K562 (cell line): ENCODE measurements around the gene FH. TPM values are rescaled to one million over a fixed set of nuclear protein-coding genes. Genes with fewer than 3 reads are reported as not detected.
A peak's percentile ranks its signal among the peaks of the same experiment; 100 is the strongest.

Experiments
- CREB1 ChIP-seq, 2 experiments: sonication (generic) in 1 of 2; formaldehyde crosslinking in 1 of 2; IDR thresholded peaks; 2 replicates each; pipeline versions ENCODE4 v1.6.1 to v1.8.0; 2012 to 2022; ENCODE audit warnings: inconsistent platforms in 1 of 2, mild to moderate bottlenecking in 1 of 2, missing genetic modification reagents in 1 of 2, moderate library complexity in 1 of 2
- CTCF ChIP-seq, 3 experiments: IDR thresholded peaks in 2 of 3; conservative IDR thresholded peaks in 1 of 3; 2 replicates each; pipeline ENCODE4 v1.5.1; 2011 to 2012; ENCODE audit warnings: low read length in 3 of 3, mild to moderate bottlenecking in 3 of 3, control low read depth in 2 of 3, improper control_type of control experiment in 1 of 3, inconsistent platforms in 1 of 3, low read depth in 1 of 3, mixed read lengths in 1 of 3, moderate library complexity in 1 of 3; ENCODE audit not compliant: insufficient read depth in 2 of 3
- DMBX1 ChIP-seq: fragments of 250-450 bp; sonication (Bioruptor Pico); IDR thresholded peaks from 2 replicates; pipeline ENCODE4 v1.8.0; 2022; ENCODE audit warnings: inconsistent platforms, mild to moderate bottlenecking, moderate library complexity, borderline replicate concordance
- E4F1 ChIP-seq: fragments of 250-450 bp; sonication (Bioruptor Pico); IDR thresholded peaks from 2 replicates; pipeline ENCODE4 v1.5.0; 2021; ENCODE audit warnings: mild to moderate bottlenecking, borderline replicate concordance
- FIP1L1 ChIP-seq: fragments of 200-400 bp; formaldehyde crosslinking; IDR thresholded peaks from 2 replicates; pipeline ENCODE4 v1.6.1; 2018; ENCODE audit warnings: mild to moderate bottlenecking, low read depth, low read length; ENCODE audit not compliant: poor library complexity, severe bottlenecking
- HMGN3 ChIP-seq: IDR thresholded peaks from 2 replicates; pipeline ENCODE4 v1.6.1; 2011; ENCODE audit warnings: borderline replicate concordance, low read depth, mild to moderate bottlenecking, mixed read lengths, low read length; ENCODE audit not compliant: insufficient read length; ENCODE audit errors: extremely low read depth
- JUNB ChIP-seq: fragments of 450-650 bp; formaldehyde crosslinking; conservative IDR thresholded peaks from 2 replicates; pipeline ENCODE4 v1.4.0; 2020; ENCODE audit warnings: mild to moderate bottlenecking
- KDM1A ChIP-seq, 2 experiments: fragments of 450-650 bp; IDR thresholded peaks; 2 replicates each; pipeline ENCODE4 v1.6.1; 2016; ENCODE audit warnings: mild to moderate bottlenecking in 2 of 2
- LEF1 ChIP-seq: fragments of 450-650 bp; IDR thresholded peaks from 2 replicates; pipeline ENCODE4 v1.6.1; 2016; ENCODE audit warnings: mild to moderate bottlenecking
- MEIS2 ChIP-seq: fragments of 450-650 bp; IDR thresholded peaks from 2 replicates; pipeline ENCODE4 v1.6.1; 2014; ENCODE audit warnings: mild to moderate bottlenecking; ENCODE audit not compliant: partially characterized antibody
- PTBP1 ChIP-seq: fragments of 200-400 bp; formaldehyde crosslinking; IDR thresholded peaks from 2 replicates; pipeline ENCODE4 v1.6.1; 2017; ENCODE audit warnings: low read depth, low read length
- RCOR1 ChIP-seq, 2 experiments: IDR thresholded peaks; 2 replicates each; pipeline ENCODE4 v1.6.1; 2012; ENCODE audit warnings: low read depth in 2 of 2, low read length in 2 of 2, borderline replicate concordance in 1 of 2, improper control_type of control experiment in 1 of 2
- SPI1 ChIP-seq: IDR thresholded peaks from 2 replicates; pipeline ENCODE4 v1.6.1; 2011; ENCODE audit warnings: low read depth, low read length, control low read depth, borderline replicate concordance
- SRSF9 ChIP-seq: fragments of 200-400 bp; formaldehyde crosslinking; IDR thresholded peaks from 2 replicates; pipeline ENCODE4 v1.6.1; 2017; ENCODE audit warnings: low read depth, low read length, borderline replicate concordance
- ZNF217 ChIP-seq: sonication (generic); formaldehyde crosslinking; IDR thresholded peaks from 2 replicates; pipeline ENCODE4 v1.8.0; 2022; ENCODE audit warnings: mild to moderate bottlenecking, missing genetic modification reagents
- ZNF444 ChIP-seq: fragments of 250-450 bp; sonication (Bioruptor Pico); IDR thresholded peaks from 2 replicates; pipeline ENCODE4 v1.4.0; 2020; ENCODE audit warnings: mild to moderate bottlenecking, moderate library complexity
- polyA plus RNA-seq, 8 experiments: library from polyadenylated mRNA; depleted of rRNA in 4 of 8; stranded (reverse) in 5 of 8; unstranded in 3 of 8; fragments of >200 nt; fragmentation: Nextera tagmentation in 2 of 8; fragmentation: Illumina TruSeq in 1 of 8; extraction: Ambion mirVana in 2 of 8; extraction: Trizol in 1 of 8; gene quantifications; 2 replicates each; pipeline versions ENCODE4 v1.2.1 to v1.2.3, GENCODE V29; 2011 to 2014; ENCODE audit warnings: inconsistent platforms in 1 of 8, missing spikeins in 1 of 8
- total RNA-seq, 7 experiments: library from RNA; depleted of rRNA in 6 of 7; stranded (reverse); fragments of >200 nt in 6 of 7; fragmentation: Illumina TruSeq in 2 of 7; extraction: Trizol in 2 of 7; gene quantifications; 2 replicates each; pipeline versions ENCODE4 v1.2.1 to v1.2.3, GENCODE V29; 2011 to 2021; ENCODE audit warnings: low replicate concordance in 1 of 7
- TF ChIP-seq, protein P1 (sequence below): fragments of 450-650 bp; IDR thresholded peaks from 2 replicates; pipeline ENCODE4 v1.6.1; 2016
- TF ChIP-seq, protein P2 (sequence below): IDR thresholded peaks from 2 replicates; pipeline ENCODE4 v1.6.1; 2016; ENCODE audit warnings: missing genetic modification characterization, missing compliant biosample characterization

FH gene
- total and polyA plus RNA-seq, 9 of the 15 experiments (the other 6 are each of a cell fraction or from before 2014, with no cell fraction given), result 117 to 240 (median 211) TPM

DNA sequence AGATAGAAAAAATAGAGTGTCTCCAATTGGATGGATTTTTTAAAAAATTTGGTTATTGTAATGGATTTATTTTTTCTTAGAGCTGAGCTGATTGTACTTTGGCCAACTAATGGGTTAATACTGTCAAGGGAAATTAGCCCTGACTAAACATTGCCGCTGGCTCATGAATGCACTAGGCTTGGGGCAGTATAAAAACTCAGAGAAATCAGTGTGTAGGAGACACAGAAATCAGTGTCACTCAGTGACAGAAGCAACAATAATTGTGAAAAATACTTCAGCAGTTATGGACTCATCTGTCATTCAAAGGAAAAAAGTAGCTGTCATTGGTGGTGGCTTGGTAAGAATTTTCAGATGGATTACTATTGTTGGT lies 12.6 kb upstream of the FH start, which contains the start of gene KMO (continued):
- TF ChIP-seq DMBX1 (CRISPR knock-in tag) (no peak), JUNB (CRISPR knock-in tag) (no peak), ZNF444 (CRISPR knock-in tag) (no peak), RCOR1 (IDR thresholded peaks at IDR 0.05; ENCODE audit: borderline replicate concordance in 1 of 2, low read depth in 2 of 2, low read length in 2 of 2) (peak in 1 of 2 experiments; percentile 46; a peak in 1 of 4 replicates), SPI1 (no peak), FIP1L1 (no peak), CREB1 (IDR thresholded peaks at IDR 0.05) (no peak), CREB1 (CRISPR knock-in tag; IDR thresholded peaks at IDR 0.05) (no peak), MEIS2 (peak; percentile 13), SRSF9 (no peak), LEF1 (no peak), PTBP1 (no peak), HMGN3 (no peak), KDM1A (IDR thresholded peaks at IDR 0.05) (peak; percentile 74 to 83), CTCF (IDR thresholded peaks at IDR 0.05 in 2 of 3, conservative IDR thresholded peaks at IDR 0.05 in 1 of 3; ENCODE audit: insufficient read depth in 2 of 3, low read depth in 1 of 3, low read length in 3 of 3) (no peak), ZNF217 (CRISPR knock-in tag) (no peak), E4F1 (no peak)
- TF ChIP-seq, protein P1, sequence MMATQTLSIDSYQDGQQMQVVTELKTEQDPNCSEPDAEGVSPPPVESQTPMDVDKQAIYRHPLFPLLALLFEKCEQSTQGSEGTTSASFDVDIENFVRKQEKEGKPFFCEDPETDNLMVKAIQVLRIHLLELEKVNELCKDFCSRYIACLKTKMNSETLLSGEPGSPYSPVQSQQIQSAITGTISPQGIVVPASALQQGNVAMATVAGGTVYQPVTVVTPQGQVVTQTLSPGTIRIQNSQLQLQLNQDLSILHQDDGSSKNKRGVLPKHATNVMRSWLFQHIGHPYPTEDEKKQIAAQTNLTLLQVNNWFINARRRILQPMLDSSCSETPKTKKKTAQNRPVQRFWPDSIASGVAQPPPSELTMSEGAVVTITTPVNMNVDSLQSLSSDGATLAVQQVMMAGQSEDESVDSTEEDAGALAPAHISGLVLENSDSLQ, result peak; percentile 66
- TF ChIP-seq, protein P2, sequence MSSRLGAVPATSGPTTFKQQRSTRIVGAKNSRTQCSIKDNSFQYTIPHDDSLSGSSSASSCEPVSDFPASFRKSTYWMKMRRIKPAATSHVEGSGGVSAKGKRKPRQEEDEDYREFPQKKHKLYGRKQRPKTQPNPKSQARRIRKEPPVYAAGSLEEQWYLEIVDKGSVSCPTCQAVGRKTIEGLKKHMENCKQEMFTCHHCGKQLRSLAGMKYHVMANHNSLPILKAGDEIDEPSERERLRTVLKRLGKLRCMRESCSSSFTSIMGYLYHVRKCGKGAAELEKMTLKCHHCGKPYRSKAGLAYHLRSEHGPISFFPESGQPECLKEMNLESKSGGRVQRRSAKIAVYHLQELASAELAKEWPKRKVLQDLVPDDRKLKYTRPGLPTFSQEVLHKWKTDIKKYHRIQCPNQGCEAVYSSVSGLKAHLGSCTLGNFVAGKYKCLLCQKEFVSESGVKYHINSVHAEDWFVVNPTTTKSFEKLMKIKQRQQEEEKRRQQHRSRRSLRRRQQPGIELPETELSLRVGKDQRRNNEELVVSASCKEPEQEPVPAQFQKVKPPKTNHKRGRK (tag), result peak; percentile 49; the same call in 1 of the 2 replicates
